ENCODE results near the gene CWC15. TPM values are rescaled to one million over a fixed set of nuclear protein-coding genes. Genes with fewer than 3 reads are reported as not detected.

CWC15 gene
- total and polyA plus RNA-seq, 9 of the 15 experiments (the other 6 are each of a cell fraction or from before 2014, with no cell fraction given): 47.3 to 168 (median 89.2) TPM

DNA sequence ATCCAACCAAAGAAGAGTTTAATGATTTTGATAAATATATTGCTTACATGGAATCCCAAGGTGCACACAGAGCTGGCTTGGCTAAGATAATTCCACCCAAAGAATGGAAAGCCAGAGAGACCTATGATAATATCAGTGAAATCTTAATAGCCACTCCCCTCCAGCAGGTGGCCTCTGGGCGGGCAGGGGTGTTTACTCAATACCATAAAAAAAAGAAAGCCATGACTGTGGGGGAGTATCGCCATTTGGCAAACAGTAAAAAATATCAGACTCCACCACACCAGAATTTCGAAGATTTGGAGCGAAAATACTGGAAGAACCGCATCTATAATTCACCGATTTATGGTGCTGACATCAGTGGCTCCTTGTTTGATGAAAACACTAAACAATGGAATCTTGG, 24.1 kb upstream of the CWC15 start (continued):
- TF ChIP-seq, protein P1, sequence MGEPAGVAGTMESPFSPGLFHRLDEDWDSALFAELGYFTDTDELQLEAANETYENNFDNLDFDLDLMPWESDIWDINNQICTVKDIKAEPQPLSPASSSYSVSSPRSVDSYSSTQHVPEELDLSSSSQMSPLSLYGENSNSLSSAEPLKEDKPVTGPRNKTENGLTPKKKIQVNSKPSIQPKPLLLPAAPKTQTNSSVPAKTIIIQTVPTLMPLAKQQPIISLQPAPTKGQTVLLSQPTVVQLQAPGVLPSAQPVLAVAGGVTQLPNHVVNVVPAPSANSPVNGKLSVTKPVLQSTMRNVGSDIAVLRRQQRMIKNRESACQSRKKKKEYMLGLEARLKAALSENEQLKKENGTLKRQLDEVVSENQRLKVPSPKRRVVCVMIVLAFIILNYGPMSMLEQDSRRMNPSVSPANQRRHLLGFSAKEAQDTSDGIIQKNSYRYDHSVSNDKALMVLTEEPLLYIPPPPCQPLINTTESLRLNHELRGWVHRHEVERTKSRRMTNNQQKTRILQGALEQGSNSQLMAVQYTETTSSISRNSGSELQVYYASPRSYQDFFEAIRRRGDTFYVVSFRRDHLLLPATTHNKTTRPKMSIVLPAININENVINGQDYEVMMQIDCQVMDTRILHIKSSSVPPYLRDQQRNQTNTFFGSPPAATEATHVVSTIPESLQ (CRISPR knock-in tag; IDR thresholded peaks at IDR 0.05): no peak
- TF ChIP-seq EP300 (IDR thresholded peaks at IDR 0.05; ENCODE audit: low read length) (no peak), MEIS2 (IDR thresholded peaks at IDR 0.05; ENCODE audit: partially characterized antibody) (no peak), CBFA2T2 (conservative IDR thresholded peaks at IDR 0.05) (0 out of 2 replicates have a peak, but pooled peaks have one; percentile 10), PKNOX1 (IDR thresholded peaks at IDR 0.05) (no peak), PRMT5 (CRISPR knock-in tag; IDR thresholded peaks at IDR 0.05) (no peak), RBM14 (IDR thresholded peaks at IDR 0.05; ENCODE audit: borderline replicate concordance, insufficient read depth, low read depth, low read length) (no peak), ZNF174 (CRISPR knock-in tag; IDR thresholded peaks at IDR 0.05) (no peak), TAL1 (IDR thresholded peaks at IDR 0.05) (no peak), SIRT6 (IDR thresholded peaks at IDR 0.05; ENCODE audit: low read depth, low read length) (no peak), ILF3 (IDR thresholded peaks at IDR 0.05; ENCODE audit: borderline replicate concordance) (no peak), ARID1B (IDR thresholded peaks at IDR 0.05) (peak; percentile 29; the same call in 1 of the 2 replicates), NR4A1 (CRISPR knock-in tag; IDR thresholded peaks at IDR 0.05) (no peak), NR4A1 (tag; IDR thresholded peaks at IDR 0.05) (no peak), TSC22D4 (tag; IDR thresholded peaks at IDR 0.05) (no peak), FOXA3 (CRISPR knock-in tag; conservative IDR thresholded peaks at IDR 0.05 in 1 of 2, IDR thresholded peaks at IDR 0.05 in 1 of 2) (peak; percentile 60 to 65; a peak in 3 of 4 replicates), ZNF384 (IDR thresholded peaks at IDR 0.05; ENCODE audit: low read depth, low read length) (peak; percentile 89), POLR3G (IDR thresholded peaks at IDR 0.05; ENCODE audit: extremely low read depth, insufficient read length, insufficient replicate concordance) (no peak), ZNF316 (IDR thresholded peaks at IDR 0.05) (no peak)
- TF ChIP-seq, protein P2, sequence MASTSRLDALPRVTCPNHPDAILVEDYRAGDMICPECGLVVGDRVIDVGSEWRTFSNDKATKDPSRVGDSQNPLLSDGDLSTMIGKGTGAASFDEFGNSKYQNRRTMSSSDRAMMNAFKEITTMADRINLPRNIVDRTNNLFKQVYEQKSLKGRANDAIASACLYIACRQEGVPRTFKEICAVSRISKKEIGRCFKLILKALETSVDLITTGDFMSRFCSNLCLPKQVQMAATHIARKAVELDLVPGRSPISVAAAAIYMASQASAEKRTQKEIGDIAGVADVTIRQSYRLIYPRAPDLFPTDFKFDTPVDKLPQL (IDR thresholded peaks at IDR 0.05; ENCODE audit: extremely low read depth, insufficient read length): no peak
